ENCODE results near the gene ITGAL.

GRCh38 chr16:30535777-30536190, 63.2 kb downstream of the ITGAL start:
- peak; percentile 59 for TF ChIP-seq CTCF (conservative IDR thresholded peaks at IDR 0.05; ENCODE audit: low read depth, low read length)
- no peak for TF ChIP-seq EZH2 (IDR thresholded peaks at IDR 0.05; ENCODE audit: borderline replicate concordance, low read depth, low read length, poor library complexity, severe bottlenecking)

All from A673 (cell line).